ENCODE results near the gene TCERG1L.

- no peak for TF ChIP-seq TAF1 (IDR thresholded peaks at IDR 0.05; ENCODE audit: borderline replicate concordance, low read depth, low read length)
- TF ChIP-seq POLR2A (IDR thresholded peaks at IDR 0.05; ENCODE audit: low read depth, low read length): no peak
Observed at GRCh38 chr10:131124945-131125344, 186.6 kb downstream of the TCERG1L start.
